Spleen (tissue), 7 donors: ENCODE results near the gene HNRNPA3.
A peak's percentile ranks its signal among the peaks of the same experiment; 100 is the strongest.

Experiments used
- POLR2AphosphoS5 ChIP-seq, 3 donors: sonication (generic); formaldehyde crosslinking; IDR thresholded peaks; one replicate each; pipeline ENCODE4 v1.5.1; 2017; ENCODE audit warnings: antibody characterized with exemption in 3 of 3
- TF ChIP-seq, protein P1 (sequence below), 11 experiments: fragments of 200-600 bp in 7 of 11; fragments of 450-650 bp in 4 of 11; sonication (generic) in 4 of 11; IDR thresholded peaks in 8 of 11; conservative IDR thresholded peaks in 3 of 11; 1 replicate in 7 of 11; 2 replicates in 4 of 11; pipeline versions ENCODE4 v1.4.0 to v1.8.0; 2016 to 2021; ENCODE audit warnings: antibody characterized with exemption in 11 of 11, inconsistent platforms in 4 of 11, mild to moderate bottlenecking in 1 of 11
- donor health status: DM: no; HTN: no; CAD: no; lungs with moderate emphysema.
- donor health status: DM: no; HTN: no; CAD: no.
- donor health status: DM: no; HTN: no; CAD: no.

DNA sequence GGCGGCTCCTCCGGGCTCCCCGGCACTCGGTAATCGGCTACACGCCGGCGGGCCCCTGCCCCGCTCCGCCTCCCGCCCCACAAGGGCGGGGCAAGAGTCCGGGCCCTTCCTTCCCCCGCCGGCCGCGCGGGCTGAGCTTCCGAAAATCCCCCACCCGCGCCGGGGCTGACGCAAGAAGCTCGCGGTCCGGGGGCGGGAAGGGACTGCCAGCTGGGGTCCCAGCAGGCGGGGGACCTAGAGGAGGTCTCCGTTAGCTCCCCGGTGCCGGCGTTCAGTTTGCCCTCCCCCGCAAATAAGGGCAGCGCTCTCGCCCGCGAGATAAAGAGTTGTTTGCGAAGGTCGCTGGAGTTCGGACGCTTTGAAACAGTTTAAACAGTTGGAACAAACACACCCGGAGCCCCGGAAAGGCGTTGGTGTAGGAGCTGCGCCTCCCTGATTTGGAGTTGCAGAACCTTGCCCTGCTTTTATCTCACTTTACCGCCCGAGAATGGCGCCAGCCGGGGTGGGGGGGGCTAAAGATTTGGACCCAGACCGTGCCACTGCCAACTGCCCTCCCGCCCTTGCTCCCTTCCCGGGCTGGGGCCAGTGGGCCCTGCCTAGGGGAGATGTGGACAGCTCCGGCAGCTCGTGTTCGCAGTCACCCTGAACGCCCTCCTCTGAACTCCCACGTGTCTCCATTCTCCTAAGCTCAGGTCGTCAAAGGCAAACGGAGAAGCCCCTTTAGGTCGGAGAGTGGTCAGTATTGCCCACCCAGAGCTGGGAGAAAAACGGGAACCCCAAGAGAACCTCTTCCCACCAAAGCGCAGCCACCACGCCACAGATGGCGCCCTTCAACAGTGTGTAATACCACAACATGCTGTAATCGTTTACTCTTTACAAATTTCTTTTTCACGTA is 52.3 kb downstream of the HNRNPA3 start, which contains the start of gene NFE2L2:
- TF ChIP-seq, protein P1, sequence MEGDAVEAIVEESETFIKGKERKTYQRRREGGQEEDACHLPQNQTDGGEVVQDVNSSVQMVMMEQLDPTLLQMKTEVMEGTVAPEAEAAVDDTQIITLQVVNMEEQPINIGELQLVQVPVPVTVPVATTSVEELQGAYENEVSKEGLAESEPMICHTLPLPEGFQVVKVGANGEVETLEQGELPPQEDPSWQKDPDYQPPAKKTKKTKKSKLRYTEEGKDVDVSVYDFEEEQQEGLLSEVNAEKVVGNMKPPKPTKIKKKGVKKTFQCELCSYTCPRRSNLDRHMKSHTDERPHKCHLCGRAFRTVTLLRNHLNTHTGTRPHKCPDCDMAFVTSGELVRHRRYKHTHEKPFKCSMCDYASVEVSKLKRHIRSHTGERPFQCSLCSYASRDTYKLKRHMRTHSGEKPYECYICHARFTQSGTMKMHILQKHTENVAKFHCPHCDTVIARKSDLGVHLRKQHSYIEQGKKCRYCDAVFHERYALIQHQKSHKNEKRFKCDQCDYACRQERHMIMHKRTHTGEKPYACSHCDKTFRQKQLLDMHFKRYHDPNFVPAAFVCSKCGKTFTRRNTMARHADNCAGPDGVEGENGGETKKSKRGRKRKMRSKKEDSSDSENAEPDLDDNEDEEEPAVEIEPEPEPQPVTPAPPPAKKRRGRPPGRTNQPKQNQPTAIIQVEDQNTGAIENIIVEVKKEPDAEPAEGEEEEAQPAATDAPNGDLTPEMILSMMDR (IDR thresholded peaks at IDR 0.05 in 8 of 11, conservative IDR thresholded peaks at IDR 0.05 in 3 of 11), result peak in 6 of 11 experiments; percentile 11 to 40 (median 28)
- TF ChIP-seq POLR2AphosphoS5 (IDR thresholded peaks at IDR 0.05), result peak; percentile 97 to 98 (median 98)
